HCEC 1CT (cell line): ENCODE data around the gene SH2B3.
"Not testable (repeated sequence)": the region's sequence is repeated elsewhere in the genome, so short reads cannot be mapped to it uniquely, and the experiment has no call there.

ENCODE experiments used
- DNase-seq: peaks from one replicate; pipeline ENCODE4 v3.0.0-alpha.2; 2017

The SH2B3 gene

DNA sequence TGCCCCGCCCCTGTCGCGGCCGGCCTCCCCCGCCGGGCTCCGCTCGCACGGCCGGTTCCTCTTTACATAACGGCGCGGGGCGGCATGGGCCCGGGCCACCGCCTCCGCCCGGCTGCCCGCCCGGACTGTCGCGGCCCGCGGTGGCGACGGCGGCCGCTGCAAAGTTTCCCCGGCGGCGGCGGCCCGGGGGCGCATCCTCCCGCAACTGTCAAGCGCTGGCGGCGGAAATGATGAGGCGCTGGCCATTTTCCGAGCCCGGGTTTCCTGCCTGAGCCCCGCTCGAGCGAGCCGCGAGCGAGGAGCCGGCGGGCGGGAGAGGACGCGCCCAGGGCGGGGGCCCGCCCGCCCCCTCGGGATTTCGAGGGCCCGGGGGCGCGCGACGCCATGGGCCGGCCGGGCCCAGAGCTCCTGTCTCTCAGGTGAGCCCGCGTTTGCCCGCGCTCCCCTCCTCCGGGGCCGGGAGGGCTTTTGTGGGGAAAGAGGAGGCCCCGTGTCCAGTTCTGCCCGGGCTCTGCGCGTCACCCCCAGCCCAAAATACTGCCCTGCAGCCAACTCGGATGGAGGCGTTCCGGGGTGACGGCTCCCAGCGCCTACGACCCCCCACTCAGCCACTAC lies at the start of gene SH2B3:
Gene SH2B3 (plus strand): TSS at position 65 of the 615 bp plus-strand sequence. CDS start 12,223 bp downstream, outside the sequence.
- DNase-seq, result peak; percentile 68

- no peak for DNase-seq
These were observed 46.4 kb upstream of the SH2B3 start for GRCh38 chr12:111359231-111359913.

DNA sequence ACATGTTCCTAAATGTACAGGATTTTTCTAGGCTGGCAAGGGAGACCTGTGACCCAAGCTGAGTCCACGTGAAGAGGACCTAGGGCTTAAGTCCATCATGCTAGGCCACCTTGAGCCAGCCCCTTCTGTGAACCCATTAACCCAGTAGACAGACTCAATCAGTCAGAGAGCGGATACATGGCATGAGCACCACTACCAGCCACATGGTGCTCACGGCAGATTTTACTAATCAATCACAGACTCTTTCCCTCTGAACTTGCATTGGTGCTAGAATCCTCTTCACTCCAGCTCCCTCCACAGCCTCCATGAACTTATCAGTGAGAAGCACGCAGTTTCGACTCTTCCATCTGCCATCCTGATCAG lies 45.8 kb upstream of the SH2B3 start:
- no peak for DNase-seq

DNA sequence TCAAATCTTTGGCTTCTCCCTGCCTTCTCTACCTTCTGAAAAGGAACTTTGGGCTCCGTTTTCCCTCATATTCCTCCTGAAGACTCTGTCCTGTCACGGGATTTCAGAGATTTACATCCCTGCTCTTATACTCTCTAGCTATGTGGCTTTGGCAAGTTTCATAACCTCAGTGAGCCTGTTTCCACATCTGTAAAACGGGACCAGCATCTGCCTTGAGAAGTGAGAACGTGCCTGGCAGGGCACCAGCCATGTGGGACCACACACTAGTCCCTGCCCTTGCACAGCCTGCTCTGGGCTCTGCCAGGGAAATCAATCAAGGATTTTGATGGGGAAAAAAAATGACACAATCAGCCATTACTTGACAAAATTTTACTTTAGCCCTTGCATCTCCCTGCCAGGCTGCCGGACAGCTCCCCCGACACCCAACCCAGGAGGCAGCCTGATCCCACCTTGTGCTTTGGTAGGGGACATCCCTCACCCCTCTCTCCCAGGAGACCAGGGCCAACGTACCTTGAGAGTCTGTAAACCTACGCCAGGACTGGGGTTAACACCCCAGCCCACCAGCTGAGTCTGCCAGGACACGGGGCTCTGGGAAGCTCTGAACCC lies 45.3 kb upstream of the SH2B3 start:
- no peak for DNase-seq

DNA sequence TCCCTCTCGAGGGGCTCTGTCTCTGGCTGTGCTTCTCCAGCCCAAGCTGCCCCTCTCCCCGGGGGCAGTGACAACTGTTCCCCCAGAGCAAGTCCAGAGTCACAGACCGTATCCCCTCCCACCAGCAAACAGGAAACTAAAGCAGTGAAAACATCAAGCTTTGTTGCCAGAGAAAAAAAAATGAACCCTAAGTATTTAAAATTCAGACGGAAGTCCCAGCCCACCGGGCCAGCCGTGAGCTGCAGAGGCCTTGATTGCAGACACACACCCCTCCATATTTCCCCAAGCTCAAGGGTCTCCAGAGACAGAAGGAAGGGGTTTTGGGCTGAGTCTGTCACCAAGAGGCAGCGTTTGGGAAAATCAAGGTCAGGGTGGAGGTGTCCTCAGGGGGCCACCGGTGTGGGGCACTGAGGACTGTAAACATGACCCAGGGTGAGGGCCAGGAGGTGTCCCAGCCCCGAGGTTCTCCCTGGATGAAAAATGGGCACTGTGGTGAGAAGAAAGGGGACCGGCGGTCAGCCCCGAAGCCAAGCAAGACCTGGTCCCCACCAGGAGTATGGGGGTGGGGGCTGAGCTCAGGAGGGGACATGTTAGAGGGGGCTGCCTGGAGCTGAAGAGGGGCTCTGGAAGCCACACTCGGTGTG lies 44.5 kb upstream of the SH2B3 start:
- DNase-seq, result no peak

DNA sequence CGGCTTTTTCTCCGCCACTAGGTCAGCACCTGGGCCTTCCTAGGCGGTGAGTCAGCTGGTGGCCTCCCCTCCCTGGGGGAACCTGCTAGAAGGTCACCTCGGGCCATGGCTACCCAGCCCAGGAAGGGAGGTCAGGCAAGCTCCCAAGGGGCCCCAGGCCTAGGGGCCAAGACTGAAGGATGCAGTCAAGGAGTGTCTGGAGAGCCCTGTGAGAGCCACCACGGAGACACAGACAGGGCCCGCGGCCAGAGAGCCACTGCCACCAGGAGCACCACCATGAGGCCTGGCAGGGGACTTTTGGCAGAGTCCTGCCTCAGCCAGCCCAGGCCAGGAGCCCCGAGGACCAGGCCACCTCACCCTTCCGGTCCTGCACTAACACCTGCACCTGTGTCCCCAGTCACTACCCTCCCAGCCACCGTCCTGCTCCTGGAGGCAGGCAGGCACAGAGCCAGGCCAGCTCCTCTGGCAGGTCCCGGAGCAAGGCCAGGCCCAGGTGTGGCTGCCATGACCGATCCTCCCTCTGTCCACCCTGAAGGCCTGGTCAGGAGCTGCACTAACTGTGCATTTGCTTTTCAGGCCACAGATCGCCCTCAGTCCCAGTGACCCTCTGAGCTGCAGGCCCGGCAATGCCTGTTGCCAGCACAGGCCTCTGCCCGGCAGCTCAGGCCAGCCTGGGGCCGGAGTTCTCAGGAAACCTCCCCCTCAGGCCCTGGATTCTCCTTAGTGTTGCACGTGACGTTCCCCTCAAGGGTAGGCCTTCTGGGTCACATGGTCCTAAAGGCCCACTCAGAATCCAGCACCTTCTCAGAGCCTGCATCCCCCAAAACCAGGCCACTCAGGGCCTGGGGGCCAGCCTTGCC lies 43.8 kb upstream of the SH2B3 start:
- DNase-seq, result no peak

- DNase-seq, result no peak
These were observed 42.8 kb upstream of the SH2B3 start for GRCh38 chr12:111362687-111363475.

GRCh38 chr12:111363578-111363977 lies 42.1 kb upstream of the SH2B3 start:
- DNase-seq, result peak; percentile 39

- DNase-seq, result no peak
These were observed 39.6 kb upstream of the SH2B3 start for GRCh38 chr12:111366075-111366474.

GRCh38 chr12:111366583-111366982 lies 39.1 kb upstream of the SH2B3 start:
- no peak for DNase-seq

- DNase-seq, result no peak
These were observed 38.0 kb upstream of the SH2B3 start for GRCh38 chr12:111367661-111368221.

DNA sequence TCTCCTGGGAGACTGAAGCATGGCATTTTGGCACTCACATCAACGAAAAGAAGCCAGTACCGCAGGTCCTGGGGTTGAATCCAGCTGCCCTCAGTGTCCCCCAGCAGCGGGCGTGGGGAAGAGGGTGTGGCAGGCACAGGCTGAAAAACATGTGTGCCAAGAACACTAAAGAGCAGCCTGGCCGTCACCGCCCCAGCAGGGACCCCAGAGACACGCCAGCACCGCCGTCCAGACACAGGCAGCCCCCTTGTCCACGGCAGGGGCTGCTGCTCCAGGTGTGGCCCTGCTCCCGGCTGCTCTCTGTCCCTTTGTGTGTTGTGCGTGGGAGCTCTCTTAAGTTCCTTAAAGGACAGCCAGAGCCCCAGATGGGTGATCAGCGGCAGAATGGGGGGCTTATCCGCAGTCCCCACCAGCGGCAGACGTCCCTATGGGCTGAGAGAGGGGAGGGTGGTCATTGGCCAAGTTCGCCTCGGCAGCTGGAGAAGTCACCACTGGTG lies 37.4 kb upstream of the SH2B3 start:
- no peak for DNase-seq

DNA sequence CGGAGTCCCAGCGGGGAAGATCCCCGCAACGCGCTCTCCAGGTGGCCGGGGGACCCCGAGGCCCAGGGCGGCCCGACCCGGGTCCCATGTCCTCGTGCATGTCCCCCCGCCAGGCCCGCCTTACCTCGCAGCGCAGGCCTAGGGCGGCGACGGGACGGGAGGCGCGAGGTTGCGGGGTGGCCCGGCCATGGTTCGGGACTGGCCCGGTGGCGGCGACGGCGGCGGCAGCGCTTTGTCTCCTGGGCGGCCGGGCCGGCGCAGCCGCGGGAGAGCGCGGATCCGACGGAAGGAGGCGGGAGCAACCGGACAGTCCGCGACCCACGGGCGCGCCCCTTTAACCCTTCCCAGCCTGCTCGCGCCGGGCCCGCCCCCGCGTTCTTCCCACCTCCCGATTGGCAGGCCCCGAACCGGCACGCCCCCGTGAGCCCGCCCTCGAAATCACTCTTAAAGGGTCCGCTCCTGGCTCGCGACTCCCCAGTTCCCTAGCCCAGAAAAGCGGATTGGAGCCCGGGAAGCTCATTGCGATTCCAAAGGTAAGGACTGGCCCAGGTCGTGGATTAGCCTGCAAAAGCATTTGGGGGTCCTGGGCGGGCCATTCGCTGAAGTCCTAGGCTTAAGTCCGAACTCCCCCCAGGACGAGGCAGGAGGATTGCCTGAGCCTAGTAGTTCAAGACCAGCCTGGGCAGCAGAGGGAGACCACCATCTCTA lies 36.8 kb upstream of the SH2B3 start, which contains the start of gene PHETA1:
Gene PHETA1 (minus strand): TSS at position 308 of the 708 bp plus-strand sequence. CDS start 5,668 bp downstream, outside the sequence.
- peak; percentile 89 for DNase-seq

DNA sequence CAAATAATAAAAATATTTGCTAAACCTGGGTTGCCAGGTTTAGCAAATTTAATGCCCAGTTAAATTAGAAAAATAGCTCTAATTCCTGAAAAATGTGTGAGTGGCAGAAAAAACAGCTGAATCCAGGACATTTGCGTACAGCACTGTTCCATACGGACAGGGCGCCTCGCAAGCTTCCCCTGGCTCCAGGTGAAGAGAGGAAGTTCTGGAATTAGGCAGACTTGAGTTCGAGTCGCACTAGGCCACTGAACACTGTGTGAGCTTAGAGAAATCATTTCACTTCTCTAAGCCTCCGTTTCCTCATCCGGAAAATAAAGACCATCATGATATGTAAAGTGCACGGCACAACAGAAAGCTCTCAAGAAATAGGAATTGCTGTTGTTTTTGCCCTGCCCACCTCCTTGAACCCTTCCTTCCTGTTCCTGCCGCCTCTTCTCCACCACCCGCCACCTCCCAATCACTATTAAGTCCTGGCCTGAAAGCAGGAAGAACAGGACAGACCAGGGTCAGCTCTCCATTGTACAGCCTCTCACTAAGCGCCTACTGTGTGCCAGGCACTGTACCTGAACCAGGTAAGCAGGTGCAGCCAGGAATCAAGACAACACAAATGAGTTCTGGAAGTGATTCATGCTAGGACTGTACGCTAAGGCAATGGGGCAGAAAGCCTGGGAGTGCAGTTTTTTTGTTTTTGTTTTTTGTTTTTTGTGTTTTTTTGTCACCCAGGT lies 36.1 kb upstream of the SH2B3 start:
- DNase-seq, result no peak

DNA sequence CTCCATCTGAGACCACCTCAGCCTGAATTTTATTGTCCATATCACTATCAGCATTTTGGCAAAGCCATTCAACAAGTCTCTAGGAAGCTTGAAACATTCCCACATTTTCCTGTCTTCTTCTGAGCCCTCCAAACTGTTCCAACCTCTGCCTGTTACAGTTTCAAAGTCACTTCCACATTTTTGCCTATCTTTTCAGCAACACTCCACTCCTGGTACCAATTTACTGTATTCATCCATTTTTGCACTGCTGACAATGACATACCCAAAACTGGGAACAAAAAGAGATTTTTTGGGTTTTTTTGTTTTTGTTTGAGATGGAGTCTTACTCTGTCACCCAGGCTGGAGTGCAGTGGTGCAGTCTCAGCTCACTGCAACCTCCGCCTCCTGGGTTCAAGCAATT lies 32.5 kb upstream of the SH2B3 start:
- DNase-seq, result not testable (repeated sequence)

- DNase-seq, result no peak
These were observed 28.3 kb upstream of the SH2B3 start for GRCh38 chr12:111377440-111377839.

DNA sequence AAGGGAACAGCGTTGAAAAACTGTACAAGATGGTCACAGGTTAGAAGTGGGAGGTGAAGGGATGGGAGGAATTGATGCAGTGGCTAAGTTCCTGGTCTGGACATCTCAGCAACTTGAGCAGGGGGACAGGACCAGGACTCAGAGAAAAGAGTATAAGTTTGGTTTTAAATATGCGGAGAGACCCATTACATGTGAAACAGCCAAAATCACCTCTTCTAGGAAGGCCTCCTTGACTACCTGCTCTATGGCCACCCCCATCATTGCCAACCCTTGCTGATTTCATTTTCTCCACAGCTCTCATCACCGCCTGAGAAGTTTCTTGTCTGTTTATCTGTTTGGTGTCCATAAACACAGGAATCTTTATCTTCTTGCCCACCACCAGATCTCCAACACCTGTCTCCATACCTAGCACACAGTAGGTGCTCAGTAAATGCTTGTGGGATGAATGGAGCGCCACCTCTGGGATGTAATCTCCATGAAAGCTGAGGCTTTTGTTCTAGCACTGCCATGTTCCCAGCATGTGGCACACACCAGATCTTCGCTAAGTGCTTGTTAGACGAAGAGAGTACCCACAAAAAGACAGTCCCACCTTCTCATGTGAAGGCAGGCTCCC lies 25.7 kb upstream of the SH2B3 start:
- no peak for DNase-seq

DNA sequence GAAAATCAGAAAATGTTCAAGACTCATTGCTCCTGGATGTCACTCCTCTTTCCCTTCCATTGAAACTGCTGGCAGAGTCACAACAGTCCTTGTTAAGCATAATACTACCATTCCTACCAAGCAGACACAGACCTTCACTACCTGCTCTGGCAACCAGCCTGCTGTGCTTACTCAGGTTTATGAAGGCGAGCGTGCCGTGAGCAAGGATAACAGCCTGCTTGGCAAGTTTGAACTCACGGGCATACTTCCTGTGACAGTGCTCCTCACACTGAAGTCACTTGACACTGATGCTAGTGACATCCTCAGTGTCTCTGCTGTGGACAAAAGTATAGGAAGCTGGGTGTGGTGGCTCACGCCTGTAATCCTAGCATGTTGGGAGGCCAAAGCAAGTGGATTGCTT lies 21.1 kb upstream of the SH2B3 start:
- DNase-seq, result no peak

DNA sequence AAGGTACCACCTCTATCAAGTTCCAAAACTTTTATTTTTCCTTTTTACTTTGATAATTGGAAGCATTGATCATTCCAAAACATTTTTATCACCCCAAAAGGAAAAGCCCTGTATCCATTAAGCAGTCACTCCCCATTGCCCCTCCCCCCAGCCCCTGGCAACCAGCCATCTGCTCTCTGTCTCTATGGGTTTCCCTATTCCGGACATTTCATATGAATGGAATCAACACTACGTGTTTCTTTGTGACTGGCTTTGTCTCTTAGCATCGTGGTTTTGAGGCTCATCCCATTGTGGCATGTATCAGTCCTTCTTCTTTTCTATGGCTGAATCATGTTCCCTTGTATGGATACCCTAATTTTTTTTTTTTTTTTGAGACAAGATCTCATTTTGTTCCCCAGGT lies 18.8 kb upstream of the SH2B3 start:
- DNase-seq, result no peak
